KG1 (cell line): Measurements from ENCODE around the gene TUBB6.

ENCODE experiments used
- DNase-seq: peaks from one replicate; lab custom pipeline; 2025; lab: John Stamatoyannopoulos, UW

Gene TUBB6

GRCh38 chr18:12291161-12291560 lies 16.9 kb upstream of the TUBB6 start:
- DNase-seq, result no peak

GRCh38 chr18:12291690-12292089 lies 16.4 kb upstream of the TUBB6 start:
- DNase-seq, result no peak

- DNase-seq, result no peak
Observed at GRCh38 chr18:12293831-12294230, 14.2 kb upstream of the TUBB6 start.

- DNase-seq, result no peak
Observed at GRCh38 chr18:12295389-12296086, 12.5 kb upstream of the TUBB6 start.

GRCh38 chr18:12296087-12296403 lies 12.0 kb upstream of the TUBB6 start:
- no peak for DNase-seq

GRCh38 chr18:12296457-12296856 lies 11.6 kb upstream of the TUBB6 start:
- no peak for DNase-seq

- no peak for DNase-seq
Observed at GRCh38 chr18:12299862-12300261, 8.2 kb upstream of the TUBB6 start.

GRCh38 chr18:12301263-12302005 lies 6.6 kb upstream of the TUBB6 start:
- no peak for DNase-seq

GRCh38 chr18:12302391-12303147 lies 5.5 kb upstream of the TUBB6 start:
- DNase-seq, result no peak

GRCh38 chr18:12304351-12305210 lies 3.5 kb upstream of the TUBB6 start:
- DNase-seq, result no peak

GRCh38 chr18:12305211-12305610 lies 2.8 kb upstream of the TUBB6 start:
- DNase-seq, result no peak

- no peak for DNase-seq
Observed at GRCh38 chr18:12305930-12306629, 2.0 kb upstream of the TUBB6 start.

GRCh38 chr18:12306752-12307700 lies 1.0 kb upstream of the TUBB6 start:
- peak; percentile 18 for DNase-seq

GRCh38 chr18:12308386-12309100 lies 502 bp downstream of the TUBB6 start:
- DNase-seq, result no peak

- no peak for DNase-seq
Observed at GRCh38 chr18:12309683-12310198, 1.7 kb downstream of the TUBB6 start.

- no peak for DNase-seq
Observed at GRCh38 chr18:12310762-12311161, 2.7 kb downstream of the TUBB6 start.

GRCh38 chr18:12312976-12313375 lies 4.9 kb downstream of the TUBB6 start:
- no peak for DNase-seq

- DNase-seq, result no peak
Observed at GRCh38 chr18:12313530-12314245, 5.6 kb downstream of the TUBB6 start.
